Lower leg skin (tissue), 3 donors: ENCODE measurements around the gene LRP3.

Source experiments
- CTCF ChIP-seq, 3 donors: fragments of 450-650 bp; IDR thresholded peaks; one replicate each; pipeline ENCODE4 v1.5.1; 2016; ENCODE audit warnings: antibody characterized with exemption in 3 of 3, mild to moderate bottlenecking in 3 of 3, moderate library complexity in 2 of 3
- POLR2A ChIP-seq, 2 donors: fragments of 450-650 bp; IDR thresholded peaks; one replicate each; pipeline ENCODE4 v1.6.1; 2016 to 2017; ENCODE audit warnings: antibody characterized with exemption in 2 of 2, mild to moderate bottlenecking in 1 of 2, moderate library complexity in 1 of 2

GRCh38 chr19:33210266-33210940, 16.3 kb downstream of the LRP3 start:
- TF ChIP-seq CTCF (IDR thresholded peaks at IDR 0.05) = no peak
- TF ChIP-seq POLR2A (IDR thresholded peaks at IDR 0.05) = no peak
